ENCODE measurements around the gene THUMPD3. TPM values are rescaled to one million over a fixed set of nuclear protein-coding genes. Genes with fewer than 3 reads are reported as not detected.

The THUMPD3 gene
- total and polyA plus RNA-seq, 4 donors = 20.1 to 24.5 (median 21.6) TPM

DNA sequence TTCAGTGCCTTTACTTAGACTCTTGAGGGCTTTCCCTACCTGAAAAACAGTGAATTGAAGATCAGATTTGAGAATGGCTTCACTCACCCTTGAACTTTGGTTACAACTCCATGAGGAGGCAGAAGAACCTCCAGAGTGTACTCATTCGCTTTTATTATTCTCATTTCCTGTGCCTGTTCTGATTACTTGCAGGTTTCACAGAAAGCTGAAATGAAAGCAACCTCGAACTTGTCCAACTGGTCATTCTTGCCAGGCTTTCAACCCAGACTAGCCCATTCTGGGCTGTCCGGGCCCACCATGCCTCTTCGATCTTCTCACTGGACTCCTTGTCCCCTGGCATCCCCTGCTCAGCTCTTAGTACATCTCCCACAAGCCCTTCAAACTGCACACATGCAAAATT lies 20.2 kb upstream of the THUMPD3 start:
- no peak overlapping the region for H3K9ac ChIP-seq (ENCODE audit: low read depth in 1 of 2, low read length in 2 of 2)
- H3K27me3 ChIP-seq (ENCODE audit: control insufficient read depth in 4 of 4, insufficient read depth in 4 of 4, low read length in 3 of 4) = no peaks in the 10 kb centered on the region
- TF ChIP-seq RXRA (IDR thresholded peaks at IDR 0.05) (no peak), NR2F2 (IDR thresholded peaks at IDR 0.05) (no peak), SP1 (IDR thresholded peaks at IDR 0.05) (no peak), FOXA2 (IDR thresholded peaks at IDR 0.05) (no peak), JUND (IDR thresholded peaks at IDR 0.05) (no peak), TAF1 (conservative IDR thresholded peaks at IDR 0.05) (no peak), GABPA (IDR thresholded peaks at IDR 0.05 in 1 of 2, conservative IDR thresholded peaks at IDR 0.05 in 1 of 2) (no peak), HNF4A (conservative IDR thresholded peaks at IDR 0.05) (no peak), EGR1 (IDR thresholded peaks at IDR 0.05; ENCODE audit: low read depth in 2 of 2) (no peak), YY1 (IDR thresholded peaks at IDR 0.05) (no peak), HNF4G (IDR thresholded peaks at IDR 0.05) (no peak)
- TF ChIP-seq, protein P1, sequence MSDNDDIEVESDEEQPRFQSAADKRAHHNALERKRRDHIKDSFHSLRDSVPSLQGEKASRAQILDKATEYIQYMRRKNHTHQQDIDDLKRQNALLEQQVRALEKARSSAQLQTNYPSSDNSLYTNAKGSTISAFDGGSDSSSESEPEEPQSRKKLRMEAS (IDR thresholded peaks at IDR 0.05) = no peak
- TF ChIP-seq, protein P2, sequence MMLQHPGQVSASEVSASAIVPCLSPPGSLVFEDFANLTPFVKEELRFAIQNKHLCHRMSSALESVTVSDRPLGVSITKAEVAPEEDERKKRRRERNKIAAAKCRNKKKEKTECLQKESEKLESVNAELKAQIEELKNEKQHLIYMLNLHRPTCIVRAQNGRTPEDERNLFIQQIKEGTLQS (IDR thresholded peaks at IDR 0.05) = no peak
- TF ChIP-seq, protein P3, sequence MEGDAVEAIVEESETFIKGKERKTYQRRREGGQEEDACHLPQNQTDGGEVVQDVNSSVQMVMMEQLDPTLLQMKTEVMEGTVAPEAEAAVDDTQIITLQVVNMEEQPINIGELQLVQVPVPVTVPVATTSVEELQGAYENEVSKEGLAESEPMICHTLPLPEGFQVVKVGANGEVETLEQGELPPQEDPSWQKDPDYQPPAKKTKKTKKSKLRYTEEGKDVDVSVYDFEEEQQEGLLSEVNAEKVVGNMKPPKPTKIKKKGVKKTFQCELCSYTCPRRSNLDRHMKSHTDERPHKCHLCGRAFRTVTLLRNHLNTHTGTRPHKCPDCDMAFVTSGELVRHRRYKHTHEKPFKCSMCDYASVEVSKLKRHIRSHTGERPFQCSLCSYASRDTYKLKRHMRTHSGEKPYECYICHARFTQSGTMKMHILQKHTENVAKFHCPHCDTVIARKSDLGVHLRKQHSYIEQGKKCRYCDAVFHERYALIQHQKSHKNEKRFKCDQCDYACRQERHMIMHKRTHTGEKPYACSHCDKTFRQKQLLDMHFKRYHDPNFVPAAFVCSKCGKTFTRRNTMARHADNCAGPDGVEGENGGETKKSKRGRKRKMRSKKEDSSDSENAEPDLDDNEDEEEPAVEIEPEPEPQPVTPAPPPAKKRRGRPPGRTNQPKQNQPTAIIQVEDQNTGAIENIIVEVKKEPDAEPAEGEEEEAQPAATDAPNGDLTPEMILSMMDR (IDR thresholded peaks at IDR 0.05; ENCODE audit: low read depth, low read length, missing input control) = no peak
- H3K9me3 ChIP-seq (ENCODE audit: control insufficient read depth in 4 of 4, low read length in 3 of 4) = no peaks in the 10 kb centered on the region
- no peak overlapping the region for H3K27ac ChIP-seq (ENCODE audit: low read depth in 1 of 2, low read length in 2 of 2)
- no peak for DNase-seq (ENCODE audit: low spot score)
- H3K36me3 ChIP-seq (ENCODE audit: control insufficient read depth in 4 of 4, insufficient read depth in 3 of 4, low read depth in 1 of 4, low read length in 3 of 4) = no peaks in the 10 kb centered on the region
- WGBS = 80% methylated on average over 4 of the region's 4 CpGs
- H3K4me3 ChIP-seq (ENCODE audit: low read depth in 1 of 3, low read length in 3 of 3) = no peak overlapping the region
- H3K4me1 ChIP-seq (ENCODE audit: control insufficient read depth in 4 of 4, insufficient read depth in 4 of 4, low read length in 3 of 4) = no peaks in the 10 kb centered on the region

DNA sequence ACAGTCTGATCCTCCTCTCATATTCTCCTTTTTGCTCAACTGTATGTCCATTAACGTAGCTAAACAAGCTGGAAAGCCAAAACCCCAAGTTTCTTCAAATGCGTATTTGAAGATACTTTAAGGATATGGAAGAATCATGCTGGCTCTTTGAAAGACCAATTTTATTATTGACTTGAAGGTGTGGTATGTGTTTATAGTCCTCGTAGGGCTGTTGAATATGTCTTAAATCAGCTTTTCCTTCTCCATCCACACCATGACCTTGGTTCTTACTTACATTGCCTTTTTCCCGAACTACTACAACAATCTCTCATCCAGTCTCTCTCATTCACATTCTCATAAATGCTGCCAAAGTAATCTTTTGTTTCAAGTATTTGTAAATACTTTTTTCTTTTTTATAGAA lies 19.7 kb upstream of the THUMPD3 start:
- 61% methylated on average over 4 of the region's 4 CpGs for WGBS
- no peak overlapping the region for H3K9ac ChIP-seq (ENCODE audit: low read depth in 1 of 2, low read length in 2 of 2)
- H3K36me3 ChIP-seq (ENCODE audit: control insufficient read depth in 4 of 4, insufficient read depth in 3 of 4, low read depth in 1 of 4, low read length in 3 of 4) = no peaks in the 10 kb centered on the region
- H3K9me3 ChIP-seq (ENCODE audit: control insufficient read depth in 4 of 4, low read length in 3 of 4) = no peaks in the 10 kb centered on the region
- H3K4me3 ChIP-seq (ENCODE audit: low read depth in 1 of 3, low read length in 3 of 3) = no peak overlapping the region
- no peaks in the 10 kb centered on the region for H3K27me3 ChIP-seq (ENCODE audit: control insufficient read depth in 4 of 4, insufficient read depth in 4 of 4, low read length in 3 of 4)
- no peak overlapping the region for H3K27ac ChIP-seq (ENCODE audit: low read depth in 1 of 2, low read length in 2 of 2)
- no peaks in the 10 kb centered on the region for H3K4me1 ChIP-seq (ENCODE audit: control insufficient read depth in 4 of 4, insufficient read depth in 4 of 4, low read length in 3 of 4)
- DNase-seq (ENCODE audit: low spot score) = no peak
- TF ChIP-seq TAF1 (conservative IDR thresholded peaks at IDR 0.05) (no peak), YY1 (IDR thresholded peaks at IDR 0.05) (no peak)
- TF ChIP-seq, protein P4, sequence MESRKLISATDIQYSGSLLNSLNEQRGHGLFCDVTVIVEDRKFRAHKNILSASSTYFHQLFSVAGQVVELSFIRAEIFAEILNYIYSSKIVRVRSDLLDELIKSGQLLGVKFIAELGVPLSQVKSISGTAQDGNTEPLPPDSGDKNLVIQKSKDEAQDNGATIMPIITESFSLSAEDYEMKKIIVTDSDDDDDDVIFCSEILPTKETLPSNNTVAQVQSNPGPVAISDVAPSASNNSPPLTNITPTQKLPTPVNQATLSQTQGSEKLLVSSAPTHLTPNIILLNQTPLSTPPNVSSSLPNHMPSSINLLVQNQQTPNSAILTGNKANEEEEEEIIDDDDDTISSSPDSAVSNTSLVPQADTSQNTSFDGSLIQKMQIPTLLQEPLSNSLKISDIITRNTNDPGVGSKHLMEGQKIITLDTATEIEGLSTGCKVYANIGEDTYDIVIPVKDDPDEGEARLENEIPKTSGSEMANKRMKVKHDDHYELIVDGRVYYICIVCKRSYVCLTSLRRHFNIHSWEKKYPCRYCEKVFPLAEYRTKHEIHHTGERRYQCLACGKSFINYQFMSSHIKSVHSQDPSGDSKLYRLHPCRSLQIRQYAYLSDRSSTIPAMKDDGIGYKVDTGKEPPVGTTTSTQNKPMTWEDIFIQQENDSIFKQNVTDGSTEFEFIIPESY (IDR thresholded peaks at IDR 0.05) = no peak
- TF ChIP-seq, protein P1 (IDR thresholded peaks at IDR 0.05) = no peak

DNA sequence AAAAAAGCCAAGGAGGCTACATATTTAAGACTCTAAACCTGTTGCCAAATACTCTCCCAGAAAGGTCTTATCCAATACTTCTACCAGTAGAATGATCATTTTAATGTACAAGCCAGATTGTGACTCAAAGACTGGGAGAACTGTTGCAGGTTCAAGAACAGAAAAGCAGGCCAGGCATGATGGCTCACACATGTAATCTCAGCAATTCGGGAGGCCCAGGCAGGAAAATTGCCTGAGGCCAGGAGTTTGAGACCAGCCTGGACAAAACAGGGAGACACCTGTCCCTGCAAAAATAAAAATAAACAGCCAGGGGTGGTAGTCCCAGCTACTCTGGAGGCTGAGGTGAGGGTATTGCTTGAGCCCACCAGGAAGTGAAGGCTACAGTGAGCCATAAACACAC lies 17.8 kb upstream of the THUMPD3 start:
- no peak for DNase-seq (ENCODE audit: low spot score)
- Histone ChIP-seq H3K4me1 (ENCODE audit: control insufficient read depth in 4 of 4, insufficient read depth in 4 of 4, low read length in 3 of 4) (peaks cover 0 to 7% (median 2%) of the 10 kb centered on the region in 4 donors), H3K9ac (ENCODE audit: low read depth in 1 of 2, low read length in 2 of 2) (no peak overlapping the region), H3K36me3 (ENCODE audit: control insufficient read depth in 4 of 4, insufficient read depth in 3 of 4, low read depth in 1 of 4, low read length in 3 of 4) (no peaks in the 10 kb centered on the region), H3K9me3 (ENCODE audit: control insufficient read depth in 4 of 4, low read length in 3 of 4) (no peaks in the 10 kb centered on the region), H3K27me3 (ENCODE audit: control insufficient read depth in 4 of 4, insufficient read depth in 4 of 4, low read length in 3 of 4) (no peaks in the 10 kb centered on the region), H3K27ac (ENCODE audit: low read depth in 1 of 2, low read length in 2 of 2) (no peak overlapping the region), H3K4me3 (ENCODE audit: low read depth in 1 of 3, low read length in 3 of 3) (no peak overlapping the region)
- 6% methylated on average over 1 of the region's 1 CpG for WGBS
- TF ChIP-seq HNF4A (conservative IDR thresholded peaks at IDR 0.05) (no peak), RXRA (IDR thresholded peaks at IDR 0.05) (no peak), SP1 (IDR thresholded peaks at IDR 0.05) (no peak), JUND (IDR thresholded peaks at IDR 0.05) (no peak), RAD21 (IDR thresholded peaks at IDR 0.05) (no peak), HNF4G (IDR thresholded peaks at IDR 0.05) (no peak), YY1 (IDR thresholded peaks at IDR 0.05) (no peak), FOXA2 (IDR thresholded peaks at IDR 0.05) (no peak)
- TF ChIP-seq, protein P5, sequence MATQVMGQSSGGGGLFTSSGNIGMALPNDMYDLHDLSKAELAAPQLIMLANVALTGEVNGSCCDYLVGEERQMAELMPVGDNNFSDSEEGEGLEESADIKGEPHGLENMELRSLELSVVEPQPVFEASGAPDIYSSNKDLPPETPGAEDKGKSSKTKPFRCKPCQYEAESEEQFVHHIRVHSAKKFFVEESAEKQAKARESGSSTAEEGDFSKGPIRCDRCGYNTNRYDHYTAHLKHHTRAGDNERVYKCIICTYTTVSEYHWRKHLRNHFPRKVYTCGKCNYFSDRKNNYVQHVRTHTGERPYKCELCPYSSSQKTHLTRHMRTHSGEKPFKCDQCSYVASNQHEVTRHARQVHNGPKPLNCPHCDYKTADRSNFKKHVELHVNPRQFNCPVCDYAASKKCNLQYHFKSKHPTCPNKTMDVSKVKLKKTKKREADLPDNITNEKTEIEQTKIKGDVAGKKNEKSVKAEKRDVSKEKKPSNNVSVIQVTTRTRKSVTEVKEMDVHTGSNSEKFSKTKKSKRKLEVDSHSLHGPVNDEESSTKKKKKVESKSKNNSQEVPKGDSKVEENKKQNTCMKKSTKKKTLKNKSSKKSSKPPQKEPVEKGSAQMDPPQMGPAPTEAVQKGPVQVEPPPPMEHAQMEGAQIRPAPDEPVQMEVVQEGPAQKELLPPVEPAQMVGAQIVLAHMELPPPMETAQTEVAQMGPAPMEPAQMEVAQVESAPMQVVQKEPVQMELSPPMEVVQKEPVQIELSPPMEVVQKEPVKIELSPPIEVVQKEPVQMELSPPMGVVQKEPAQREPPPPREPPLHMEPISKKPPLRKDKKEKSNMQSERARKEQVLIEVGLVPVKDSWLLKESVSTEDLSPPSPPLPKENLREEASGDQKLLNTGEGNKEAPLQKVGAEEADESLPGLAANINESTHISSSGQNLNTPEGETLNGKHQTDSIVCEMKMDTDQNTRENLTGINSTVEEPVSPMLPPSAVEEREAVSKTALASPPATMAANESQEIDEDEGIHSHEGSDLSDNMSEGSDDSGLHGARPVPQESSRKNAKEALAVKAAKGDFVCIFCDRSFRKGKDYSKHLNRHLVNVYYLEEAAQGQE (IDR thresholded peaks at IDR 0.05) = no peak
- TF ChIP-seq, protein P3 (IDR thresholded peaks at IDR 0.05; ENCODE audit: low read depth, low read length, missing input control) = no peak
